Panc1 (cell line): ENCODE results near the gene NF1. TPM values are rescaled to one million over a fixed set of nuclear protein-coding genes. Genes with fewer than 3 reads are reported as not detected.
"Not testable (repeated sequence)": the region's sequence is repeated elsewhere in the genome, so short reads cannot be mapped to it uniquely, and the experiment has no call there.

Source experiments
- ATAC-seq: fragments of 200-7000 bp; cut with Tn5 transposase; 2 replicates; pipeline ENCODE4 v1.9.1; 2020; ENCODE audit warnings: mild to moderate bottlenecking, moderate library complexity
- BruUV-seq: library from RNA; stranded (reverse); fragments of 400-500 nt; replicated peaks from 2 replicates; lab custom pipeline; 2021; lab: Mats Ljungman, UMichigan
- CTCF ChIA-PET: fragments of 300-600 bp; sonication (Branson Sonifier 250); formaldehyde crosslinking; loops from one replicate; lab custom pipeline; 2022; ENCODE audit warnings: antibody characterized with exemption; lab: Charles Lee
- POLR2A ChIA-PET: fragments of 300-600 bp; sonication (Branson Sonifier 250); formaldehyde crosslinking; loops from one replicate; lab custom pipeline; 2022; ENCODE audit warnings: antibody characterized with exemption; lab: Charles Lee
- DNase-seq: peaks from one replicate; pipeline ENCODE4 v3.0.0-alpha.2; 2010; ENCODE audit warnings: low read depth, low spot score
- H3K27ac ChIP-seq: 2 replicates; pipeline ENCODE4 v1.5.1; 2011; ENCODE audit warnings: mild to moderate bottlenecking, low read length, inconsistent platforms
- H3K27me3 ChIP-seq: fragments of 200-500 bp; sonication (Bioruptor generic); 2 replicates; pipeline ENCODE4 v1.6.0; 2014; ENCODE audit warnings: low read length, inconsistent platforms; ENCODE audit not compliant: control insufficient read depth, insufficient read depth
- H3K36me3 ChIP-seq: fragments of 200-500 bp; sonication (Bioruptor generic); 2 replicates; pipeline ENCODE4 v1.5.1; 2014; ENCODE audit warnings: inconsistent platforms, mild to moderate bottlenecking, low read length, moderate library complexity; ENCODE audit not compliant: control insufficient read depth, insufficient read depth
- H3K4me1 ChIP-seq: 2 replicates; pipeline ENCODE4 v1.5.1; 2011; ENCODE audit warnings: inconsistent platforms, mild to moderate bottlenecking, low read length, moderate library complexity; ENCODE audit not compliant: control insufficient read depth, insufficient read depth
- H3K4me3 ChIP-seq, 2 experiments: 2 replicates each; pipeline ENCODE4 v1.5.1; 2011 to 2012; ENCODE audit warnings: low read depth in 2 of 2, low read length in 2 of 2, mild to moderate bottlenecking in 2 of 2, inconsistent platforms in 1 of 2, moderate library complexity in 1 of 2
- H3K9me3 ChIP-seq: fragments of 200-500 bp; sonication (Bioruptor generic); 2 replicates; pipeline ENCODE4 v1.5.1; 2014; ENCODE audit warnings: low read depth, mild to moderate bottlenecking, inconsistent platforms, low read length, moderate library complexity; ENCODE audit not compliant: control insufficient read depth, insufficient read depth
- CTCF ChIP-seq: fragments of 450-650 bp; IDR thresholded peaks from 2 replicates; pipeline ENCODE4 v1.5.1; 2017; ENCODE audit warnings: mild to moderate bottlenecking
- POLR2AphosphoS5 ChIP-seq: IDR thresholded peaks from 2 replicates; pipeline ENCODE4 v1.6.1; 2012; ENCODE audit warnings: mild to moderate bottlenecking, low read depth, low read length, moderate library complexity
- REST ChIP-seq, 2 experiments: IDR thresholded peaks; 2 replicates each; pipeline ENCODE4 v1.6.1; 2011 to 2012; ENCODE audit warnings: low read depth in 2 of 2, control low read depth in 1 of 2, low read length in 1 of 2, mild to moderate bottlenecking in 1 of 2, moderate library complexity in 1 of 2; ENCODE audit not compliant: insufficient read depth in 1 of 2
- SIN3A ChIP-seq: IDR thresholded peaks from 2 replicates; pipeline ENCODE4 v1.6.1; 2012; ENCODE audit warnings: low read depth, mild to moderate bottlenecking, low read length, moderate library complexity, borderline replicate concordance; ENCODE audit not compliant: insufficient read depth
- TCF7L2 ChIP-seq: IDR thresholded peaks from 2 replicates; pipeline ENCODE4 v1.6.1; 2011; ENCODE audit warnings: mild to moderate bottlenecking, low read depth, low read length, inconsistent platforms
- in situ Hi-C: cut with HindIII; loops from 2 replicates; pipeline ENCODE4 v1.10.0; 2016; ENCODE audit warnings: low sequenced_read_pairs, low pct_unique_long_range_greater_than_20kb
- intact Hi-C: fragments of 100-400 bp; cut with micrococcal nuclease; formaldehyde crosslinking; loops from one replicate; pipeline ENCODE4 v1.10.0; 2022; ENCODE audit not compliant: unreplicated experiment
- total RNA-seq: library from RNA; stranded (reverse); gene quantifications from one replicate; pipeline ENCODE4 v1.2.1, GENCODE V29; 2021; ENCODE audit not compliant: unreplicated experiment

NF1 gene
- total RNA-seq, 1 experiment from 2014 or later = 82.5 TPM

DNA sequence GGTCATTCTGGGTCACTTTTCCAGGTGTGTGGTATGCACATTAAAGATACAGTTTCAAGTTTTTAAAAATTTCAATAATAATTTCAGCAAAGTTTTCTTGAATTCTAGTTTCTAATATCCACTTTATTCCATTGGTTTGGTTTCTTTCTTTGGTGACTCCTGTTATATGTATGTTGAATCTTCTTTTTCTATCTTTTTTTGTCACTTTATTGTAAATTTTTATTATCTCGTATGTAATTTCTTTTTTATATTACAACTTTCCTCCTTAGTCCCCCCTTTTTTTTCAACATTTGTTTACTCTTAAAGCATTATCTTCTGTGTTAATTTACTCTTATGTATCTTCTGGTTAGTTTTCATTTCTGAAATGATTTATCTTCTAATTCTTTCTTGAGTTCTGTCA, 57.5 kb downstream of the NF1 start:
- no peaks in the 10 kb centered on the region for H3K27me3 ChIP-seq
- in situ Hi-C loops = no loop called here
- ChIA-PET CTCF (no interaction called here), POLR2A (interaction anchor here (0.6 kb wide), 1 partner anchor 729 kb away, joined by 4 read pairs; no protein-coding TSS in a partner anchor)
- intact Hi-C loops = no loop called here
- no peaks in the 10 kb centered on the region for H3K9me3 ChIP-seq
- TF ChIP-seq SIN3A = no peak
- no peaks in the 10 kb centered on the region for H3K36me3 ChIP-seq
- no peak for DNase-seq
- no peak for ATAC-seq
- H3K4me3 ChIP-seq = no peak overlapping the region
- peaks cover 6% of the 10 kb centered on the region; the same call in 1 of the 2 replicates for H3K4me1 ChIP-seq
- H3K27ac ChIP-seq = no peak overlapping the region
- BruUV-seq = no TSS peak

DNA sequence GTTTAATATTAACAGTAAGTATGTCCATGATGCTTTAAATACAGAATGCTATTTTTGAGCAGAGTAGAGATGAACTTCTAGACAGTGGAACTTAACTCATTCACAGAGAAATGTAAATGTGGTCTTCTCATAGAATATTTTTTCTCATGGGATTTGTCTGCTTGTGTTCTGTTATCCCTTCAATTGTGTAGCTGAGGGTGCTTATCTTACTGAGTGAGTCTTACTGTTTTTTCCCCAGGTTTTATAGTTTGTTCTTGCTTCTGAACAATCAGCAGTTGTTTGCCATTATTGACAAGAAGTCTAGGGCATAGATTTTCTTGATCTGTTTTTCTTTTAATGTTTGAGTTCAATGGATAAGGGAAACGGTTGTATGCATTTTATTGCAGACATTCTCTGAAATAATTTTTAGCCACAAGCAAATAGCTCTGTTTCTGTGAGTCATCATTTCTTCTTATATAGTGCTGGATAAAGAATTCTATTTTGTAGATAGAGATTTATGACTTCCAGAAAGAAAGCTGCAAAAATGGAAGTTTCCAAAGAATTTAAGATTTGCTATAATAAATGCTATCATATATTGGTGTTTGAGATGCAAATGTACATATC, 60.5 kb downstream of the NF1 start:
- no peak for DNase-seq
- POLR2A ChIA-PET = no interaction called here
- Histone ChIP-seq H3K4me1 (peaks cover 6% of the 10 kb centered on the region; the same call in 1 of the 2 replicates), H3K36me3 (no peaks in the 10 kb centered on the region; the same call in 1 of the 2 replicates), H3K4me3 (no peak overlapping the region), H3K9me3 (no peaks in the 10 kb centered on the region), H3K27ac (no peak overlapping the region), H3K27me3 (no peaks in the 10 kb centered on the region)
- TF ChIP-seq TCF7L2 = peak; percentile 84
- no peak for TF ChIP-seq POLR2AphosphoS5
- no peak for TF ChIP-seq REST (IDR thresholded peaks at IDR 0.05; ENCODE audit: insufficient read depth in 1 of 2, low read depth in 2 of 2, low read length in 1 of 2)
- ATAC-seq = peak; percentile 38; the same call in 1 of the 2 replicates
- CTCF ChIA-PET = no interaction called here
- intact Hi-C loops (no loop called here), in situ Hi-C loops (no loop called here)
- BruUV-seq = no TSS peak

DNA sequence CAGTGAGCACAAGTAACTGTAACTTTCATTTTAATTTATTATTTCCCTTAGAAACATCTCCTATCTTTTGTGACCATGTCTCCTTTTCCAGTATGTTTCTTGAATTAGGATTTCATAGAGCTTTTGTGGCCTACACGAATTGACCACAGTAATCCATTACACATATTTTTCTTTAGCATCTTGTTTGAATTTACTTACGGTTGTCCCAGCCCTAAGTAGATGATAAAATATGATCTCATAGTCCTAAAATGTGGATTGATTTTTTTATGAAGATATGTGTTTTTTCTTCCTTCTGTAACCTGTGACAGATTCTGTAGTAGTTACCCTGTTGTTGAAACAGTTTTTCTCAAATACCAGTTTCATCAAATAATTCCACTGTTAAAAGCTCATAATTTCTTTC, 61.5 kb downstream of the NF1 start:
- H3K36me3 ChIP-seq = peaks cover 2% of the 10 kb centered on the region
- H3K27ac ChIP-seq = no peak overlapping the region; the same call in 1 of the 2 replicates
- TF ChIP-seq POLR2AphosphoS5 (no peak), SIN3A (no peak), REST (IDR thresholded peaks at IDR 0.05; ENCODE audit: insufficient read depth in 1 of 2, low read depth in 2 of 2, low read length in 1 of 2) (no peak), CTCF (no peak), TCF7L2 (no peak)
- POLR2A ChIA-PET = no interaction called here
- H3K4me3 ChIP-seq = no peak overlapping the region
- CTCF ChIA-PET = no interaction called here
- no TSS peak for BruUV-seq
- H3K4me1 ChIP-seq = peaks cover 6% of the 10 kb centered on the region; the same call in 1 of the 2 replicates
- H3K27me3 ChIP-seq = no peaks in the 10 kb centered on the region
- in situ Hi-C loops = no loop called here
- ATAC-seq = no peak
- H3K9me3 ChIP-seq = no peaks in the 10 kb centered on the region
- intact Hi-C loops = no loop called here
- no peak for DNase-seq

GRCh38 chr17:31156864-31157263, 62.1 kb downstream of the NF1 start:
- H3K9me3 ChIP-seq, H3K4me3 ChIP-seq, POLR2A ChIA-PET, BruUV-seq, H3K27ac ChIP-seq, DNase-seq, intact Hi-C loops, ATAC-seq, H3K36me3 ChIP-seq, H3K4me1 ChIP-seq, in situ Hi-C loops, H3K27me3 ChIP-seq, CTCF ChIA-PET: not testable (repeated sequence)
